ENCODE results near the gene ADRB1. TPM values are rescaled to one million over a fixed set of nuclear protein-coding genes. Genes with fewer than 3 reads are reported as not detected.

The ADRB1 gene
- total and polyA plus RNA-seq, 4 donors: 0.05 to 0.17 (median 0.16) TPM; not detected in 1

GRCh38 chr10:114094795-114095194 is 51.1 kb downstream of the ADRB1 start:
- no peaks in the 10 kb centered on the region for H3K4me1 ChIP-seq (ENCODE audit: control insufficient read depth in 4 of 4, insufficient read depth in 4 of 4, low read length in 3 of 4)
- 89% methylated on average over 3 of the region's 3 CpGs for WGBS
- no peaks in the 10 kb centered on the region for H3K9me3 ChIP-seq (ENCODE audit: control insufficient read depth in 4 of 4, low read length in 3 of 4)

More at GRCh38 chr10:114094795-114095194, 51.1 kb downstream of the ADRB1 start:
- Histone ChIP-seq H3K27me3 (ENCODE audit: control insufficient read depth in 4 of 4, insufficient read depth in 4 of 4, low read length in 3 of 4) (no peaks in the 10 kb centered on the region), H3K27ac (ENCODE audit: low read depth in 1 of 2, low read length in 2 of 2) (no peak overlapping the region), H3K9ac (ENCODE audit: low read depth in 1 of 2, low read length in 2 of 2) (no peak overlapping the region), H3K36me3 (ENCODE audit: control insufficient read depth in 4 of 4, insufficient read depth in 3 of 4, low read depth in 1 of 4, low read length in 3 of 4) (no peaks in the 10 kb centered on the region), H3K4me3 (ENCODE audit: low read depth in 1 of 3, low read length in 3 of 3) (no peak overlapping the region)
- TF ChIP-seq SP1 (IDR thresholded peaks at IDR 0.05) (no peak), ZBTB33 (IDR thresholded peaks at IDR 0.05) (no peak), RXRA (IDR thresholded peaks at IDR 0.05) (no peak), FOXA1 (IDR thresholded peaks at IDR 0.05) (no peak), REST (IDR thresholded peaks at IDR 0.05) (no peak), GABPA (IDR thresholded peaks at IDR 0.05 in 1 of 2, conservative IDR thresholded peaks at IDR 0.05 in 1 of 2) (no peak), RAD21 (IDR thresholded peaks at IDR 0.05) (no peak), JUND (IDR thresholded peaks at IDR 0.05) (no peak), ATF3 (IDR thresholded peaks at IDR 0.05) (no peak), FOXA2 (IDR thresholded peaks at IDR 0.05) (no peak), MAX (IDR thresholded peaks at IDR 0.05) (no peak), NR2F2 (IDR thresholded peaks at IDR 0.05) (no peak), TAF1 (conservative IDR thresholded peaks at IDR 0.05) (no peak)
- no peak for DNase-seq (ENCODE audit: low spot score)

Data from liver (tissue), 9 donors.